GM20431 (cell line): ENCODE data around the gene SPEM1.

ENCODE experiments used
- in situ Hi-C: fragments of 300-500 bp; cut with MseI, MboI; formaldehyde crosslinking; loops from one replicate; pipeline ENCODE4 v1.15.0; 2020; ENCODE audit warnings: low sequenced_read_pairs; ENCODE audit not compliant: unreplicated experiment

Gene SPEM1

DNA sequence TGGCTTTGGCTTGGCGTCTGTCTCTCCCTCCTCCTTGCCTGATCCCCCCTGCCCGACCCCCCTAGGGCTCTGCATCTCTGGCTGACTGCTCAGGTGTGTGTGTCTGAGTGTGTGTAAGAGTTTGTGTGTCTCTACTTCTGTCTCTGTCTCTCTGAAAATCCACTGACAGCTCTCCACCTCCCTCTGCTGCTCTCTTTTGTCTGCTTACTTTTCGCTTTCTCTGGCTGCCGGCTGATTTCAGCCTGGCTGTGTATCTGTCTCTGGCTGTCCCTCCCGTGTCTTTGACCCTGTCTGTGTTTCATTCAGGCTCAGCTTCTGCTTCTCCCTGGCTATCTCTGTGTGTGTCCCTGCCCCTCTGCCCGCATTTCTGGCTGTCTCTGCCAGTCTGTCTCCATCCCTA, 3.8 kb upstream of the SPEM1 start:
- in situ Hi-C loops: no loop called here

DNA sequence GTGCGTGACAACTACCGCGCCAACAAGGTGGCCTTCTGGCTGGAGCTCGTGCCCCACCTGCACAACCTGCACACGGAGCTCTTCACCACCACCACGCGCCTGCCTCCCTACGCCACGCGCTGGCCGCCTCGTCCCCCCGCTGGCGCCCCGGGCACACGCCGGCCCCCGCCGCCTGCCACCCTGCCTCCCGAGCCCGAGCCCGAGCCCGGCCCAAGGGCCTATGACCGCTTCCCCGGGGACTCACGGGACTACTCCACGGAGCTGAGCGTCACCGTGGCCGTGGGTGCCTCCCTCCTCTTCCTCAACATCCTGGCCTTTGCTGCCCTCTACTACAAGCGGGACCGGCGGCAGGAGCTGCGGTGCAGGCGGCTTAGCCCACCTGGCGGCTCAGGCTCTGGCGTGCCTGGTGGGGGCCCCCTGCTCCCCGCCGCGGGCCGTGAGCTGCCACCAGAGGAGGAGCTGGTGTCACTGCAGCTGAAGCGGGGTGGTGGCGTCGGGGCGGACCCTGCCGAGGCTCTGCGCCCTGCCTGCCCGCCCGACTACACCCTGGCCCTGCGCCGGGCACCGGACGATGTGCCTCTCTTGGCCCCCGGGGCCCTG, 3.0 kb upstream of the SPEM1 start:
- in situ Hi-C loops: no loop called here

DNA sequence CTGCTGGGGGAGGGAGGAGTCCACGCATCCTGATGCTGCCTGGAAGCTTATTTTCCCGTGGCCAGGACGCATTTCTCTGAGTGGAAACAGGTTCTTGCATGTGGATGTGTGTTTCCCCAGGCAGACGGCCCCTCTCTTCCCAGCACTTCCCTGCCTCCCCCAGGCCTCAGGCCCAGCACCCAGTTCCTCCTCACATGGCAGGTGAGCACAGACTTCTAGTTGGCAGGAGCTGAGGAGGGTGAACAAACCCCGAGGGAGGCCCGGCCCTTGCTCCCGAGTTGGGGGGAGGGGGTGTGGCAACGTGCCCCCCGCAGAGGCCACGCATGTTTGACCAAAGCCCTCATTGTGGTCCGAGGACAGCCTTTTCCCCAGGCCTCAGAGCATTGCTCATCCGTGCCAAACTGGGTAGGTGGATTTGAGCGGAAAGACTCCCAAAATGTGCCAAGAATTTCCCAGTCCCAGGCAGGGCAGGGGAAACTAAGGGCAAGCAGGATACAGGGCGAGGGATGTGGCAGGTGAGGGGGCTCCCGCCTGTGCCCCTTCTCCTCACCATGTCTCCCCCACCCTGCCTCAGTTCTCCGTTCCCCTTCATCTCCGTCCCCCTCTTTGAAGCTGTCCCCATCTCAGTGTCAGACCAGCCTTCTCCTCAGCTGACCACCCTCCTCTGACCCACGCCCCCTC, 1.5 kb upstream of the SPEM1 start:
- in situ Hi-C loops: no loop called here

GRCh38 chr17:7421186-7421585, 1.1 kb downstream of the SPEM1 start:
- in situ Hi-C loops: no loop called here

GRCh38 chr17:7423679-7424078, 3.6 kb downstream of the SPEM1 start:
- in situ Hi-C loops: no loop called here

DNA sequence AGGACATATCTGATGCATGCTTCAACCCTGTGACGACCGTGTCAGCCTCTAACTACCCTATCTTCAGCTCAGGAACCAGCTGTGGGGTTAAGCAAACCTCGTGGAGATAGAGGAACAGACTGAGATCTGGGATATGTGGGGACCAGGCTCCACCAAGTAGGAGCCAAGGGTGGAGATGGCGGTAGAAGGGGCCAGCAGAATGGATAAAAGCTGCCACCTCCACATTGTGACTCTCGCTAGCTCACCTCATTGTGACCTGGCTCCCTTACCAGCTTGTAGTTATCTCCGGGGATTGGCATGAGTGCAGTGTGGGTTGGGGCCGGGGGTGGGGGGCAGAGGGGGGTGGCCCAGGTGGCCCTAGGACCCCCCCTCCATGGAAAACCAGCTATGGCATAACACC, 5.2 kb downstream of the SPEM1 start, which contains the start of gene SPEM2:
Gene SPEM2 (plus strand): TSS at position 301 of the 400 bp plus-strand sequence. CDS start 73 bp downstream, at position 374.
- in situ Hi-C loops: no loop called here

GRCh38 chr17:7425756-7426155, 5.6 kb downstream of the SPEM1 start:
- in situ Hi-C loops: no loop called here

- in situ Hi-C loops: no loop called here
Observed at GRCh38 chr17:7426203-7426863, 6.2 kb downstream of the SPEM1 start.

GRCh38 chr17:7426896-7427489, 6.9 kb downstream of the SPEM1 start:
- in situ Hi-C loops: no loop called here

DNA sequence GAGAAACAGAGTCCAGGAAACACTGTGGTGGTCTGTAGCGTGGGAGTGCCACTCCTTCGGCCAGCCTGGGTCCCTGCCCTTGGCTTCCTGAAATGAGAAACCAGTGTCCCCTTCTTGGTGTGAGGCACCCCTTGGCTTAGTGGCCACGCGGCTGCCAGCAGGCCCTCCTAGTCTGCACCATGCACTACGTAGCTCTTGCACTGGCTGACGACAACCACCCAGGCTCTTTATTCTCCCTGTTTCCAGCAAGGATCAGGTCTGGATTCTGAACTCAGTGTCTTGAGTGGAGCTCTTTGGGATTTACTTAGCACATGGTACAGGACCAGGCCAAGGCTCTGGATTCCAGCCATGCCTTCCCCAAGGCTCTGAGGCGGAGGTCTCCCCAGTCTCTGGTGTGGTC, 7.4 kb downstream of the SPEM1 start:
- in situ Hi-C loops: no loop called here

DNA sequence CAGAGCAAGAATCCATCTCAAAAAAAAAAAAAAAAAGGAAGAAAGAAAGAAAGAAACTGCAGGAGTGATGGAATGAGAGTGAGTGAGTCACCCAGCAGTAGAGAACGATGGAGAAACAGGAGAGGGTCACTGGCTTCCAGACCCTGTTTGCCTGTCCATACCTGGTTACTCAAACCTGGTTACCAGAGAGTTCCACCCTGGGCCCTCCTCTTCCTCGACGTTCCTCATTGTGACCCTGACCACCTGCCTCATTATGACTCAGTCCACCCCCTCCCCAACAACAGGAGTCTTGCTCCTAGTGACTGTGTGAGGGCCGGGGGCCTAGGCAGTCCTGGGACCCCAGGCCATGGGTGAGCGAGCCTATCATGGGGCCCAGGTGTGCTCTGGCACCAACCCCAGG, 8.4 kb downstream of the SPEM1 start, which contains the start of gene SPEM3:
Gene SPEM3 (plus strand): TSS at position 301 of the 400 bp plus-strand sequence. CDS start 46 bp downstream, at position 347.
- in situ Hi-C loops: no loop called here

DNA sequence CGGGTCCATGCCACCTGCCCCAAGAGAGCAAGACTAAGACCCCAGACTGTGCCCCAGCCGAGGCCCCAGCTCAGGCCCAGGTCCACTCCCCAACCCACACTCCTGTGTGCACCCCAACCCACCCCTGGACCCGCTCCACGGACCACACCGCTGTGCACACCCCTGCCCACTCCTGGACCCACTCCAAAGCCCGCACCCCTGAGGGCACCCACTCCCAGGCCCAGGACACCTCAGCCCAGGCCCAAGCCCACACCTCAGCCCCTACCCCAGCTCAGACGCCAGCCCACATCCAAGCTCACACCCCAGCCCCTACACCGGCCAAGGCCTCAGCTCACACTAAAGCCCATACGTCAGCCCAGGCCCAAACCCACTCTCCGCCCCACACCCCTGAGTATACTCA, 9.6 kb downstream of the SPEM1 start:
- in situ Hi-C loops: no loop called here

GRCh38 chr17:7431231-7431630, 11.1 kb downstream of the SPEM1 start:
- in situ Hi-C loops: no loop called here

GRCh38 chr17:7432296-7432695, 12.2 kb downstream of the SPEM1 start:
- in situ Hi-C loops: no loop called here

DNA sequence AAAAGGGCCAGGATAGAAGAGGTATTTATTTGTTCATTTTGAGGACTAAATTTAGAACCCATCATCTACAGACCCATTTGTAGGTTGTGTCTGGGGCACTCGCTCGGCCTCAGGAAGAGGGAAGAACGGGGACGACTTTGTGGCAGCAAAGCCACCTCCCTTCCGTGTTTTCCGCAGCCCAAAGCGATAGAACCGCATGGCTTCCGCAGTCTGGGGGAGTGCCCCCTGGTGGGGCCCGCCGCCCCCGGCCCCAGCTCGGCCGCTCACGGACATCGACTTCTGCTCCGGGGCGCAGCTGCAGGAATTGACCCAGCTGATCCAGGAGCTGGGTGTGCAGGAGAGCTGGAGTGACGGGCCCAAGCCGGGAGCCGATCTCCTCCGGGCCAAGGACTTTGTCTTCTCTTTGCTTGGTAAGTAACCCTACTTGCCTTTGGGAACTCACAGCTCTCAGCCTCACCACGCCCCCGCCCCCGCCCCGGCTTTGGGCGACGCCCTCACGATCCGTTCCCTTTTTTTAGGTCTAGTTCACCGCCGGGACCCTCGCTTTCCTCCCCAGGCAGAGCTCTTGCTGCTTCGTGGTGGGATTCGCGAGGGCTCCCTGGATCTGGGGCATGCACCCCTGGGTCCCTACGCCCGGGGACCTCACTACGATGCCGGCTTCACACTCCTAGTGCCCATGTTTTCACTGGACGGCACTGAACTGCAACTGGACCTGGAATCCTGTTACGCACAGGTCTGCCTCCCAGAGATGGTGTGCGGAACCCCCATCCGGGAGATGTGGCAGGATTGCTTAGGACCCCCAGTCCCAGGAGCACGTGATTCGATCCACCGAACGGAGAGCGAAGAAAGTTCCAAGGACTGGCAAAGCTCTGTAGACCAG, 15.8 kb downstream of the SPEM1 start:
- in situ Hi-C loops: no loop called here

GRCh38 chr17:7436556-7437368, 16.6 kb downstream of the SPEM1 start:
- in situ Hi-C loops: no loop called here

DNA sequence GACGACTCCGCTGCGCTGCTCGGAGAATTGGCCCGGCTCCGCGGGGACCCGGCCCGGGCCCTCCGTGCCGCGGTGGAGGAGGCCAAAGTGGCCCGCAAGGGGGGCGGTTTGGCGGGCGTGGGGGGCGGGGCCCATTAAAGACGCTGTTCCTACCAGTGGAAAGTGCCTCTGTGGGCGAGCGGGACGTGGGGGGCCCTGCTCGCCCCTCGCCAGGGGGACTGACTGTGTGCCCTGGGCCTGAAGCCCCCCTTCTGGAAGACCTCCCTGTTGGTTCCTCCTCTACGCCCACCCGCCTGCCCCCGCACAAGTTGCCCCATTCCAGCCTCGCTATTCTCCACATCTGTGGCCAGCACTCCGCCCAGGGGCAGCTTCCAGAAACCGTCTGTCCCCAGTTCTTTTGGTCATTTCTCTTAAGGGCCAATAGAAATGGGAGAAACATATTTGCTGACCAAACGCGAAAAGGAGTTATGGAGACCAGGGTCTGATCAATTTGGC, 17.3 kb downstream of the SPEM1 start:
- in situ Hi-C loops: no loop called here

DNA sequence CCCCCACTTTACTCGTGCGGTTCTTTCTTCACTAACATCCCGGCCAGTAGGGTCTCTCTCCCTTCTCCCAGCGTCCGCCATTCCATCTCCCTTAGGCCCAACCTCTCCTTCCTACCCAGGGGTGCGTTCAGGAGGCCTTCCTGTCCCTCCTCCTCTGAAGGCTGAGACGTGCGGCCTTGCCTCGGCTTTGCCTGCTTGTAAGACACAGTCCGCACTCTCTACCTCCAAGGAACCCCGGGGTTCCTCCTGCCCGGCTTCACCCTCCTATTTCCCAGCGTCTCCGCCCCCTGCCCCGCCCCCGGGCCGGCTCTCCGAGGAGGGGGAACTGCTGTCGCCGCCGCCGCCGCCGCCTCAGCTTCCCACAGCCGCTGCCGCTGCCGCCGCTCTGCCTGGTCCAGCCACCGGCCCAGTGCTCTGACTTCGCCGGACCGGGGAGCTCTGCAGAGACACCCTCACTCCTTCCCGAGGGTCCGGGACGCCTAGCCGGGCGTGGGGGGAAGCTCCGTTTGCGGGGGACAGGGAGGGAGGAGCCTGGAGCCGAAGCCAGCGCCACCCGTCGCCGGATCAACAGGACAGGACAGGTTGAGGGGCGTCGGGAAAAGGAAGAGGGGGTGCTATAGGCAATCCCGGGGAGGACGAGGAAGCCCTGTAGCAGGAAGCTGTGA, 18.0 kb downstream of the SPEM1 start:
- in situ Hi-C loops: no loop called here
